ENCODE data around the gene HLA-DMB. TPM values are rescaled to one million over a fixed set of nuclear protein-coding genes. Genes with fewer than 3 reads are reported as not detected.
A peak's percentile ranks its signal among the peaks of the same experiment; 100 is the strongest.

The HLA-DMB gene
- total RNA-seq, 1 donor from 2014 or later: 8.8 TPM

- ATAC-seq: peak; percentile 31
- no peak for DNase-seq (ENCODE audit: missing footprints)
- intact Hi-C loops (cut with DNase I): no loop called here
Measured at GRCh38 chr6:32936239-32937152, 4.3 kb downstream of the HLA-DMB start.

GRCh38 chr6:32935551-32936238 is 5.1 kb downstream of the HLA-DMB start:
- intact Hi-C loops (cut with DNase I): loop anchor here (2.0 kb wide), 1 partner anchor 17 kb away; the partner anchor contains the start of gene HLA-DMA
- ATAC-seq (no peak), DNase-seq (ENCODE audit: missing footprints) (no peak)

- intact Hi-C loops (cut with DNase I): loop anchor here (1.0 to 5.0 kb wide), 3 partner anchors 19 to 51 kb away; partner anchors contain the start of genes BRD2 and HLA-DMA
- ATAC-seq (peak; percentile 73), DNase-seq (ENCODE audit: missing footprints) (peak; percentile 84)
Measured at GRCh38 chr6:32933661-32934085, 7.2 kb downstream of the HLA-DMB start.

GRCh38 chr6:32932132-32932868 is 8.5 kb downstream of the HLA-DMB start:
- ATAC-seq: no peak
- intact Hi-C loops (cut with DNase I): loop anchor here (5.0 kb wide), 1 partner anchor 35 kb away; the partner anchor contains the start of gene BRD2

GRCh38 chr6:32931211-32931610 is 9.6 kb downstream of the HLA-DMB start:
- DNase-seq (ENCODE audit: missing footprints): no peak
- ATAC-seq: no peak
- intact Hi-C loops (cut with DNase I): loop anchor here (5.0 kb wide), 1 partner anchor 36 kb away; the partner anchor contains the start of gene BRD2

More at GRCh38 chr6:32932132-32932868, 8.5 kb downstream of the HLA-DMB start:
- DNase-seq (ENCODE audit: missing footprints): no peak

- no peak for DNase-seq (ENCODE audit: missing footprints)
- intact Hi-C loops (cut with DNase I): no loop called here
- no peak for ATAC-seq
Measured at GRCh38 chr6:32922083-32922482, 18.7 kb downstream of the HLA-DMB start.

- intact Hi-C loops (cut with DNase I): no loop called here
- DNase-seq (ENCODE audit: missing footprints) (no peak), ATAC-seq (no peak)
Measured at GRCh38 chr6:32920715-32921114, 20.1 kb downstream of the HLA-DMB start.

- ATAC-seq: no peak
- intact Hi-C loops (cut with DNase I): no loop called here
- DNase-seq (ENCODE audit: missing footprints): no peak
Measured at GRCh38 chr6:32912951-32913350, 27.9 kb downstream of the HLA-DMB start.

GRCh38 chr6:32908897-32909296 is 31.9 kb downstream of the HLA-DMB start:
- ATAC-seq: no peak
- intact Hi-C loops (cut with DNase I): no loop called here

GRCh38 chr6:32906539-32906938 is 34.3 kb downstream of the HLA-DMB start:
- no peak for DNase-seq (ENCODE audit: missing footprints)
- ATAC-seq: no peak
- intact Hi-C loops (cut with DNase I): no loop called here

More at GRCh38 chr6:32908897-32909296, 31.9 kb downstream of the HLA-DMB start:
- DNase-seq (ENCODE audit: missing footprints): no peak

GRCh38 chr6:32905078-32905477 is 35.8 kb downstream of the HLA-DMB start:
- DNase-seq (ENCODE audit: missing footprints) (no peak), ATAC-seq (no peak)
- intact Hi-C loops (cut with DNase I): no loop called here

GRCh38 chr6:32903952-32904351 is 36.9 kb downstream of the HLA-DMB start:
- ATAC-seq (no peak), DNase-seq (ENCODE audit: missing footprints) (no peak)
- intact Hi-C loops (cut with DNase I): no loop called here

GRCh38 chr6:32895006-32895345 is 45.9 kb downstream of the HLA-DMB start:
- ATAC-seq: no peak
- intact Hi-C loops (cut with DNase I): loop anchor here (2.0 kb wide), 1 partner anchor 58 kb away; the partner anchor contains the start of gene HLA-DMA
- DNase-seq (ENCODE audit: missing footprints): peak; percentile 63

GRCh38 chr6:32894085-32895005 is 46.5 kb downstream of the HLA-DMB start:
- peak; percentile 100 for ATAC-seq
- peak; percentile 95 for DNase-seq (ENCODE audit: missing footprints)
- intact Hi-C loops (cut with DNase I): loop anchor here (1.0 to 2.0 kb wide), 2 partner anchors 47 to 58 kb away; partner anchors contain the start of genes HLA-DMA and HLA-DMB

- ATAC-seq (no peak), DNase-seq (ENCODE audit: missing footprints) (no peak)
- intact Hi-C loops (cut with DNase I): no loop called here
Measured at GRCh38 chr6:32890831-32891230, 50.0 kb downstream of the HLA-DMB start.

- no peak for ATAC-seq
- DNase-seq (ENCODE audit: missing footprints): no peak
- intact Hi-C loops (cut with DNase I): loop anchor here (5.0 kb wide), 1 partner anchor 358 kb away; no protein-coding TSS in a partner anchor
Measured at GRCh38 chr6:32889533-32889932, 51.3 kb downstream of the HLA-DMB start.

GRCh38 chr6:32888576-32888975 is 52.3 kb downstream of the HLA-DMB start:
- DNase-seq (ENCODE audit: missing footprints) (no peak), ATAC-seq (no peak)
- intact Hi-C loops (cut with DNase I): loop anchor here (5.0 kb wide), 1 partner anchor 359 kb away; no protein-coding TSS in a partner anchor

- intact Hi-C loops (cut with DNase I): loop anchor here (5.0 kb wide), 1 partner anchor 360 kb away; no protein-coding TSS in a partner anchor
- no peak for ATAC-seq
Measured at GRCh38 chr6:32887616-32888015, 53.2 kb downstream of the HLA-DMB start.

More at GRCh38 chr6:32887616-32888015, 53.2 kb downstream of the HLA-DMB start:
- no peak for DNase-seq (ENCODE audit: missing footprints)
